Gastrocnemius medialis (tissue), 4 donors: ENCODE results near the gene CACNA1G. TPM values are rescaled to one million over a fixed set of nuclear protein-coding genes. Genes with fewer than 3 reads are reported as not detected.

Experiments used
- ATAC-seq, 2 donors: fragments of 150-250 bp; one replicate each; pipeline ENCODE4 v1.9.1; 2016
- DNase-seq, 2 donors: peaks; one replicate each; pipeline ENCODE4 v3.0.0-alpha.2; 2019
- H3K27ac ChIP-seq, 4 donors: fragments of 200-600 bp; sonication (generic); 1 replicate in 1 of 4; 2 replicates in 3 of 4; pipeline ENCODE4 v1.5.1; 2016 to 2018; ENCODE audit warnings: mild to moderate bottlenecking in 2 of 4, moderate library complexity in 1 of 4
- H3K27me3 ChIP-seq, 3 donors: fragments of 200-600 bp; sonication (generic) in 2 of 3; 1 replicate in 1 of 3; 2 replicates in 2 of 3; pipeline versions ENCODE4 v1.5.1 to v1.6.0; 2016 to 2019; ENCODE audit warnings: mild to moderate bottlenecking in 1 of 3, moderate library complexity in 1 of 3
- H3K36me3 ChIP-seq, 2 donors: fragments of 200-600 bp; sonication (generic) in 1 of 2; one replicate each; pipeline ENCODE4 v1.5.1; 2017 to 2018
- H3K4me1 ChIP-seq, 2 donors: fragments of 200-600 bp; sonication (generic) in 1 of 2; one replicate each; pipeline ENCODE4 v1.5.1; 2016 to 2017; ENCODE audit warnings: mild to moderate bottlenecking in 2 of 2
- H3K4me3 ChIP-seq, 4 donors: fragments of 200-600 bp; sonication (generic) in 3 of 4; 1 replicate in 1 of 4; 2 replicates in 3 of 4; pipeline ENCODE4 v1.5.1; 2016 to 2019; ENCODE audit warnings: mild to moderate bottlenecking in 2 of 4
- H3K9me3 ChIP-seq, 3 donors: fragments of 200-600 bp; sonication (generic) in 2 of 3; 1 replicate in 1 of 3; 2 replicates in 2 of 3; pipeline ENCODE4 v1.5.1; 2016 to 2019
- POLR2A ChIP-seq, 2 donors: fragments of 450-650 bp; IDR thresholded peaks; one replicate each; pipeline ENCODE4 v1.6.1; 2017; ENCODE audit warnings: antibody characterized with exemption in 2 of 2, mild to moderate bottlenecking in 2 of 2, moderate library complexity in 2 of 2
- in situ Hi-C, 4 donors: fragments of 200-750 bp; cut with MboI; loops; one replicate each; pipeline versions ENCODE4 v1.15.0 to v1.8.0; 2017; ENCODE audit warnings: low sequenced_read_pairs in 4 of 4
- intact Hi-C: fragments of 100-400 bp; cut with DNase I; formaldehyde crosslinking; loops from one replicate; pipeline ENCODE4 v1.15.1; 2023; ENCODE audit warnings: low total_unique reads
- total RNA-seq, 4 donors: library from RNA; depleted of rRNA; stranded (reverse); fragments of >200 nt; gene quantifications; one replicate each; pipeline versions ENCODE4 v1.1.0 to v1.2.3, GENCODE V29; 2016
- TF ChIP-seq, protein P1 (sequence below), 5 experiments: fragments of 450-650 bp in 3 of 5; fragments of 200-600 bp in 2 of 5; sonication (generic) in 2 of 5; IDR thresholded peaks in 4 of 5; conservative IDR thresholded peaks in 1 of 5; 1 replicate in 4 of 5; 2 replicates in 1 of 5; pipeline ENCODE4 v1.5.1; 2016 to 2019; ENCODE audit warnings: antibody characterized with exemption in 5 of 5, mild to moderate bottlenecking in 3 of 5, moderate library complexity in 3 of 5

Gene CACNA1G
- total RNA-seq, 4 donors from 2014 or later, result 0.09 to 0.10 TPM; not detected in 2

GRCh38 chr17:50612281-50612680 lies 51.8 kb downstream of the CACNA1G start:
- Histone ChIP-seq H3K4me1 (no peaks in the 10 kb centered on the region), H3K27me3 (no peaks in the 10 kb centered on the region), H3K36me3 (no peaks in the 10 kb centered on the region), H3K4me3 (no peak overlapping the region), H3K27ac (no peak overlapping the region), H3K9me3 (no peaks in the 10 kb centered on the region)
- intact Hi-C loops (no loop called here), in situ Hi-C loops (no loop called here)
- TF ChIP-seq, protein P1, sequence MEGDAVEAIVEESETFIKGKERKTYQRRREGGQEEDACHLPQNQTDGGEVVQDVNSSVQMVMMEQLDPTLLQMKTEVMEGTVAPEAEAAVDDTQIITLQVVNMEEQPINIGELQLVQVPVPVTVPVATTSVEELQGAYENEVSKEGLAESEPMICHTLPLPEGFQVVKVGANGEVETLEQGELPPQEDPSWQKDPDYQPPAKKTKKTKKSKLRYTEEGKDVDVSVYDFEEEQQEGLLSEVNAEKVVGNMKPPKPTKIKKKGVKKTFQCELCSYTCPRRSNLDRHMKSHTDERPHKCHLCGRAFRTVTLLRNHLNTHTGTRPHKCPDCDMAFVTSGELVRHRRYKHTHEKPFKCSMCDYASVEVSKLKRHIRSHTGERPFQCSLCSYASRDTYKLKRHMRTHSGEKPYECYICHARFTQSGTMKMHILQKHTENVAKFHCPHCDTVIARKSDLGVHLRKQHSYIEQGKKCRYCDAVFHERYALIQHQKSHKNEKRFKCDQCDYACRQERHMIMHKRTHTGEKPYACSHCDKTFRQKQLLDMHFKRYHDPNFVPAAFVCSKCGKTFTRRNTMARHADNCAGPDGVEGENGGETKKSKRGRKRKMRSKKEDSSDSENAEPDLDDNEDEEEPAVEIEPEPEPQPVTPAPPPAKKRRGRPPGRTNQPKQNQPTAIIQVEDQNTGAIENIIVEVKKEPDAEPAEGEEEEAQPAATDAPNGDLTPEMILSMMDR (IDR thresholded peaks at IDR 0.05 in 4 of 5, conservative IDR thresholded peaks at IDR 0.05 in 1 of 5), result no peak
- no peak for TF ChIP-seq POLR2A (IDR thresholded peaks at IDR 0.05)
- DNase-seq, result no peak
- ATAC-seq, result no peak

DNA sequence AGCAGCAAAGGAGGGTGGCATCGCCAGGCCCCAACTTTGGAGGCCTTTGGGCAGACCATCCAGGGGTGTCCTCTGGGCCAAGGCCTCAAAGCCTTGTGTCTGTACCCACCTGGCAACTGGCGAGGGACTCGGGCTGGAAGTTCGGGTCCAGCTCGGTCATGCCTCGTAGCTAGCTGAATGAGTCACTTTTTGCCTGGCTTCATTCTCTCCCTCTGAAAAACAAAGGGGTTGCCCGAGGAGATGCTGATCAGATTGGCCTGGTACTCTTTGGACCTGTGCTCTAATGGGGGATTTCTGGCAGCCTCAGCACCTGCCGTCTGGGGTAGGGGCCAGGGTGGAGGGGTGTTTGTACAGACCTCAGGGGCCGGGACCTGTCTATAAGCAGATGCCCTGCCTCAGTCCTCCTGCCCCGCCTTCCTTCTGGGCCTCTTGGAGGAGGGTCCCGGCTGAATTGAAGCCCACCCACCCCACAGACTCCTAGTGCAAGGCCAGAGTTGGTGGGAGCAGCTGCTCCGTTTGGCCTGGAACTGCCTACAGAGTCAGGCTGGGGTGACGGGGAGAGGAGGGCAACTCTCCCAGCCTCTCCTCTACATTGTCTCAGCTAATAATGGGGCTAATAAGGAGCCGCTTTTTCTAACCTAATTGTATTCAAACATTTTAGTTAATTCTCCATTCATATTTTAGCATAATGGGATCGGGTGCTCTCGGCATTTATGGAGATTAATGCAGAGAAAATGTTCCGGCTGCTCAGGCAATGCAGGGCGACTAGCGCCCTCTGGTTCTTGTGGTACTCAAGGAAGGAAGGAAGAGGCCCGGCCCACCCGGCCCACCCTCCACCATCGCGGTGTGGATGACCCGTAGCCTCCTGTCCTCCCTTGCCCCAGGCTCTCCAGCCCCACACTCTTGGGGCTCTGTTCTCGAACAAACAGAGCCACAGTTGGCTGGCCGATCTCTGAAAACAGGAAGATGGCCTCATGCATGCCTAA lies 52.8 kb downstream of the CACNA1G start:
- intact Hi-C loops, result no loop called here
- H3K9me3 ChIP-seq, result no peaks in the 10 kb centered on the region

DNA sequence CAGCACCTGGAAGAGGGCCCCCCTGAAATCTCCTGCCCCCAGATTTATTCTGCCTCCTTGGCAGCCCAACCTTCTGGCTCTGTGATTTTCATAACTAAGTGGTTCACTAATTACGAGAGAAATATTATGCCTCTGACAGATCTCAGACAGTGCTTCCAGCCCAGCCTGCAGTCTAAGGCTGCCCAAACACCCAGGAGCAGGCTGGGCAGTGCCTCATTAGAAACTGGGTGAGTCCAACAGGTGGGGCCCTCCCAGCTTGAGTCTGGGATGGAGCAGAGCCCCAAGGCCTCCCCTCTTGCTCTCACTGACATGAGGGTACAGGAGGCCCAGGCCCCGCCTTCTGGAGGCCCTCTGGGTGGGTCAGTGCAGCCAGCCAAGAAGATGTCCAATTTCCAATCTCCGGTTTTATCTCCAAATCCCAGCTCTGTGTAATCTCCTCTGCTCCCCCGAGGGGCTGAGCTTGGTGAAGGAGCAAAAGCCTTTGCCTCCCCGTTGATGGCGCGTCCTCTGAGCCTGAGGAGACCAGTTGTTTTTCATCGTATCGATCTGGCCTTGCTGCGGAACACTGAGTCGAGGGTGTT lies 54.0 kb downstream of the CACNA1G start:
- DNase-seq (no peak), ATAC-seq (no peak)
- Histone ChIP-seq H3K27ac (no peak overlapping the region), H3K4me1 (no peaks in the 10 kb centered on the region), H3K36me3 (no peaks in the 10 kb centered on the region), H3K9me3 (no peaks in the 10 kb centered on the region), H3K4me3 (no peak overlapping the region), H3K27me3 (no peaks in the 10 kb centered on the region)
- intact Hi-C loops, result no loop called here
- in situ Hi-C loops, result no loop called here
- no peak for TF ChIP-seq POLR2A (IDR thresholded peaks at IDR 0.05)
- TF ChIP-seq, protein P1 (IDR thresholded peaks at IDR 0.05 in 4 of 5, conservative IDR thresholded peaks at IDR 0.05 in 1 of 5), result no peak

More for the DNA sequence above, 52.8 kb downstream of the CACNA1G start:
- H3K36me3 ChIP-seq, result no peaks in the 10 kb centered on the region
- H3K27ac ChIP-seq, result no peak overlapping the region
- ATAC-seq, result no peak
- H3K4me3 ChIP-seq, result no peak overlapping the region
- no peak for TF ChIP-seq POLR2A (IDR thresholded peaks at IDR 0.05)
- TF ChIP-seq, protein P1 (IDR thresholded peaks at IDR 0.05 in 4 of 5, conservative IDR thresholded peaks at IDR 0.05 in 1 of 5), result peak in 2 of 5 experiments; percentile 13 to 14
- no peaks in the 10 kb centered on the region for H3K4me1 ChIP-seq
- no peaks in the 10 kb centered on the region for H3K27me3 ChIP-seq
- in situ Hi-C loops, result no loop called here
- no peak for DNase-seq

DNA sequence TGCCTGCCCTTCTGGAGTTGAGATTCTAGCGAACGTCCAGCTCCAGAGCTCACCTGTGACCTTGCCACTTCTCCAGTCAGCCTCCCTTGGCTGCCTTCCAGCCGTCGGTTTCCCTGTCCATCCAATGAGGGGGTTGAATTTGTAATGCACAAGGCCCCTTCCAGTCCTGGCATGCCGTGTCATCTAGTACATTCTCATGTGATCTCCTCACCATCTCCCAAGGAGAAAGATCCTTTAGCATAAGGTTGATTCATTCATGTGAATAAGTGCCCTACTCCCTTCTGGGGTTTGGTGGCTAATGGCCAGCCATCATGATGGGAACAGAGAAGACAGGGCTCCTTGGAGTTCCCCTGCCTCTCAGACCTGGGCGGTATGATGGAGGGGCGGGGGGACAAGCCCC lies 55.3 kb downstream of the CACNA1G start:
- Histone ChIP-seq H3K27ac (no peak overlapping the region), H3K4me1 (no peaks in the 10 kb centered on the region), H3K36me3 (no peaks in the 10 kb centered on the region), H3K27me3 (peaks cover 0 to 1% (median 0%) of the 10 kb centered on the region in 3 donors), H3K4me3 (no peak overlapping the region), H3K9me3 (no peaks in the 10 kb centered on the region)
- in situ Hi-C loops (no loop called here), intact Hi-C loops (no loop called here)
- TF ChIP-seq, protein P1 (IDR thresholded peaks at IDR 0.05 in 4 of 5, conservative IDR thresholded peaks at IDR 0.05 in 1 of 5), result no peak
- no peak for TF ChIP-seq POLR2A (IDR thresholded peaks at IDR 0.05)
- ATAC-seq (no peak), DNase-seq (no peak)
